ENCODE results near the gene MTR. TPM values are rescaled to one million over a fixed set of nuclear protein-coding genes. Genes with fewer than 3 reads are reported as not detected.

MTR gene
- total RNA-seq, 1 donor from 2014 or later: 19.9 TPM

GRCh38 chr1:236865818-236866155, 70.7 kb downstream of the MTR start:
- Histone ChIP-seq H3K27me3 (no peaks in the 10 kb centered on the region), H3K4me3 (no peak overlapping the region), H3K27ac (no peak overlapping the region), H3K9me3 (no peaks in the 10 kb centered on the region), H3K4me1 (peaks cover 11% of the 10 kb centered on the region), H3K36me3 (peaks cover 0 to 55% of the 10 kb centered on the region in 2 donors)
- no peak for DNase-seq (ENCODE audit: extremely low spot score in 2 of 2)
- TF ChIP-seq POLR2A (IDR thresholded peaks at IDR 0.05): no peak
- no peak for TF ChIP-seq POLR2AphosphoS5 (IDR thresholded peaks at IDR 0.05; ENCODE audit: insufficient read depth in 1 of 2, low read depth in 1 of 2)
- TF ChIP-seq, protein P1, sequence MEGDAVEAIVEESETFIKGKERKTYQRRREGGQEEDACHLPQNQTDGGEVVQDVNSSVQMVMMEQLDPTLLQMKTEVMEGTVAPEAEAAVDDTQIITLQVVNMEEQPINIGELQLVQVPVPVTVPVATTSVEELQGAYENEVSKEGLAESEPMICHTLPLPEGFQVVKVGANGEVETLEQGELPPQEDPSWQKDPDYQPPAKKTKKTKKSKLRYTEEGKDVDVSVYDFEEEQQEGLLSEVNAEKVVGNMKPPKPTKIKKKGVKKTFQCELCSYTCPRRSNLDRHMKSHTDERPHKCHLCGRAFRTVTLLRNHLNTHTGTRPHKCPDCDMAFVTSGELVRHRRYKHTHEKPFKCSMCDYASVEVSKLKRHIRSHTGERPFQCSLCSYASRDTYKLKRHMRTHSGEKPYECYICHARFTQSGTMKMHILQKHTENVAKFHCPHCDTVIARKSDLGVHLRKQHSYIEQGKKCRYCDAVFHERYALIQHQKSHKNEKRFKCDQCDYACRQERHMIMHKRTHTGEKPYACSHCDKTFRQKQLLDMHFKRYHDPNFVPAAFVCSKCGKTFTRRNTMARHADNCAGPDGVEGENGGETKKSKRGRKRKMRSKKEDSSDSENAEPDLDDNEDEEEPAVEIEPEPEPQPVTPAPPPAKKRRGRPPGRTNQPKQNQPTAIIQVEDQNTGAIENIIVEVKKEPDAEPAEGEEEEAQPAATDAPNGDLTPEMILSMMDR (IDR thresholded peaks at IDR 0.05): no peak
- intact Hi-C loops (cut with DNase I): no loop called here

- no peaks in the 10 kb centered on the region for H3K9me3 ChIP-seq
- H3K4me1 ChIP-seq: no peaks in the 10 kb centered on the region
- peaks cover 0 to 43% of the 10 kb centered on the region in 2 donors for H3K36me3 ChIP-seq
- DNase-seq (ENCODE audit: extremely low spot score in 2 of 2): no peak
- intact Hi-C loops (cut with DNase I): no loop called here
- no peak overlapping the region for H3K27ac ChIP-seq
- TF ChIP-seq POLR2A (IDR thresholded peaks at IDR 0.05): no peak
- TF ChIP-seq, protein P1 (IDR thresholded peaks at IDR 0.05): peak; percentile 63 to 76 (median 63)
- H3K27me3 ChIP-seq: no peaks in the 10 kb centered on the region
- no peak overlapping the region for H3K4me3 ChIP-seq
Measured at GRCh38 chr1:236868625-236869467, 73.8 kb downstream of the MTR start.

DNA sequence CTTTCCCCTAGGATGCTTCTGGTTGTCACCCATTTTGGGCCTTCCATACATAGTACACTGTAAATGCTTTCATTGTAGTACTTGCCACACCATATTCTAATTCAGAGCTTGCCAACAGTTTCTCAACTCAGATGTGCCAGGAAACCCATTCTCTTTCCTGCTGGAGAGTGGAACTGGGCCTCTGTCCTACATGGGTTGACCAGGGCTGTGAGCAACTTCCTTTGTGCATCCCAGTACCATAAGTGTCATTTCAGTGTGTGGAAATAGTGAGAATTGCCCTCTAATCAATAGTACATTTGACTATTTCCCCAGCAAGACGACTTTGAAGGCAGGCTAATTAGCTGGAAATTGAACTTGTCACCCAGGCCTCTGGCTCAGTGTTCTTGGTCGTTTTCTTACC, 74.8 kb downstream of the MTR start:
- Histone ChIP-seq H3K27ac (no peak overlapping the region), H3K36me3 (peaks cover 0 to 42% of the 10 kb centered on the region in 2 donors), H3K4me3 (no peak overlapping the region), H3K4me1 (no peaks in the 10 kb centered on the region), H3K27me3 (no peaks in the 10 kb centered on the region), H3K9me3 (no peaks in the 10 kb centered on the region)
- DNase-seq (ENCODE audit: extremely low spot score in 2 of 2): no peak
- intact Hi-C loops (cut with DNase I): no loop called here
- TF ChIP-seq POLR2AphosphoS5 (IDR thresholded peaks at IDR 0.05; ENCODE audit: insufficient read depth in 1 of 2, low read depth in 1 of 2) (no peak), POLR2A (IDR thresholded peaks at IDR 0.05) (no peak)
- TF ChIP-seq, protein P1 (IDR thresholded peaks at IDR 0.05): no peak

DNA sequence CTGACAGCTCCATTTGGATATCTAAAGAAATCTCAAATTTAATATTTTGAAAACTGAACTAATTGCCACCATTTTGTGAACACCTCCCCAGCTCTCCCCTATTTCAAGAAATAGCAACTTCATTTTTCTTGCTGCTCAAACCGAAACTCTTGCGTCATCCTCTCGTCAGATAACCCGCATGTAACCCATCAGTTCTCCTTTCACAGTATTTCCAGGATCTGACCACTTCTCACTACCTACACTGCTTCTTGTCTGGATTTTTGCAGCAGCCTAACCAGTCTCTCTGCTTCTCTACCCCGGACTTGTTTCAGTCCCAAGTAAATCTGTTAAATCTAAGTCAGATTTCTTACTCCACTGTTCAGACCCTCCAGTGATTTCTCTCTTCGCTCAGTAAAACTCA, 75.6 kb downstream of the MTR start:
- Histone ChIP-seq H3K4me3 (no peak overlapping the region), H3K27me3 (no peaks in the 10 kb centered on the region), H3K9me3 (no peaks in the 10 kb centered on the region), H3K27ac (no peak overlapping the region), H3K36me3 (peaks cover 0 to 46% of the 10 kb centered on the region in 2 donors), H3K4me1 (no peaks in the 10 kb centered on the region)
- TF ChIP-seq POLR2A (IDR thresholded peaks at IDR 0.05): no peak
- TF ChIP-seq, protein P1 (IDR thresholded peaks at IDR 0.05): no peak
- no peak for TF ChIP-seq POLR2AphosphoS5 (IDR thresholded peaks at IDR 0.05; ENCODE audit: insufficient read depth in 1 of 2, low read depth in 1 of 2)
- intact Hi-C loops (cut with DNase I): no loop called here
- no peak for DNase-seq (ENCODE audit: extremely low spot score in 2 of 2)

GRCh38 chr1:236872075-236872666, 77.1 kb downstream of the MTR start:
- H3K4me3 ChIP-seq: no peak overlapping the region

More at GRCh38 chr1:236872075-236872666, 77.1 kb downstream of the MTR start:
- TF ChIP-seq, protein P1 (IDR thresholded peaks at IDR 0.05): no peak
- no peak for TF ChIP-seq POLR2AphosphoS5 (IDR thresholded peaks at IDR 0.05; ENCODE audit: insufficient read depth in 1 of 2, low read depth in 1 of 2)
- TF ChIP-seq POLR2A (IDR thresholded peaks at IDR 0.05): no peak
- Histone ChIP-seq H3K27ac (no peak overlapping the region), H3K4me1 (no peaks in the 10 kb centered on the region), H3K9me3 (no peaks in the 10 kb centered on the region), H3K27me3 (no peaks in the 10 kb centered on the region), H3K36me3 (peaks cover 0 to 52% of the 10 kb centered on the region in 2 donors)
- DNase-seq (ENCODE audit: extremely low spot score in 2 of 2): no peak
- intact Hi-C loops (cut with DNase I): no loop called here

Measured in vagina (tissue), 2 donors.